IMR-90 (cell line): ENCODE measurements around the gene FAM193A. TPM values are rescaled to one million over a fixed set of nuclear protein-coding genes. Genes with fewer than 3 reads are reported as not detected.

Experiments
- ATAC-seq: fragments of 200-7000 bp; cut with Tn5 transposase; 2 replicates; pipeline ENCODE4 v1.9.1; 2020; ENCODE audit warnings: low read depth, mild to moderate bottlenecking, moderate library complexity
- BruUV-seq: library from RNA; stranded (reverse); fragments of 400-500 nt; replicated peaks from 2 replicates; lab custom pipeline; 2021; lab: Mats Ljungman, UMichigan
- CTCF ChIA-PET: fragments of 300-600 bp; formaldehyde crosslinking; extraction: SDS; loops from one replicate; lab custom pipeline; 2021; ENCODE audit warnings: antibody characterized with exemption; lab: Yijun Ruan, JAX
- POLR2A ChIA-PET: fragments of 300-600 bp; sonication (Branson Sonifier 250); formaldehyde crosslinking; loops from one replicate; lab custom pipeline; 2022; ENCODE audit warnings: antibody characterized with exemption; ENCODE audit not compliant: unreplicated experiment; lab: Charles Lee
- DNase-seq: peaks from one replicate; pipeline ENCODE4 v3.0.0; 2013
- H2AFZ ChIP-seq: replicated peaks from 2 replicates; pipeline ENCODE3; 2013; ENCODE audit warnings: low read length, mild to moderate bottlenecking; ENCODE audit not compliant: poor library complexity
- H2AK5ac ChIP-seq: 2 replicates; pipeline ENCODE4 v1.6.1; 2013; ENCODE audit warnings: low read depth, low read length, inconsistent platforms
- H2AK9ac ChIP-seq: replicated peaks from 2 replicates; pipeline ENCODE3; 2013; ENCODE audit warnings: mild to moderate bottlenecking, low read depth, low read length, moderate library complexity; ENCODE audit not compliant: poor library complexity
- H2BK120ac ChIP-seq: 2 replicates; pipeline ENCODE4 v1.6.1; 2013; ENCODE audit warnings: low read depth, low read length, inconsistent platforms
- H2BK15ac ChIP-seq: 3 replicates; pipeline ENCODE4 v1.6.1; 2013; ENCODE audit warnings: low read depth, low read length, inconsistent platforms
- H2BK20ac ChIP-seq: 2 replicates; pipeline ENCODE4 v1.6.1; 2013; ENCODE audit warnings: low read depth, mild to moderate bottlenecking, inconsistent platforms, low read length, moderate library complexity
- H2BK5ac ChIP-seq: 2 replicates; pipeline ENCODE4 v1.6.1; 2013; ENCODE audit warnings: mild to moderate bottlenecking, low read depth, low read length, inconsistent platforms; ENCODE audit not compliant: poor library complexity, severe bottlenecking
- H3K14ac ChIP-seq: replicated peaks from 2 replicates; pipeline ENCODE4 v1.6.1; 2013; ENCODE audit warnings: low read depth, low read length, inconsistent platforms
- H3K18ac ChIP-seq: 2 replicates; pipeline ENCODE4 v1.6.1; 2013; ENCODE audit warnings: low read depth, low read length, control low read depth
- H3K23ac ChIP-seq: 2 replicates; pipeline ENCODE4 v1.6.1; 2013; ENCODE audit warnings: low read depth, low read length, inconsistent platforms
- H3K27ac ChIP-seq: 2 replicates; pipeline ENCODE4 v1.5.1; 2013; ENCODE audit warnings: mild to moderate bottlenecking, control low read depth, low read length; ENCODE audit not compliant: insufficient read depth
- H3K27me3 ChIP-seq: 2 replicates; pipeline ENCODE4 v1.6.1; 2013; ENCODE audit warnings: low read length; ENCODE audit not compliant: control insufficient read depth, insufficient read depth
- H3K36me3 ChIP-seq: 2 replicates; pipeline ENCODE4 v1.6.1; 2013; ENCODE audit warnings: low read length, mixed read lengths; ENCODE audit not compliant: control insufficient read depth, insufficient read depth
- H3K4ac ChIP-seq: 2 replicates; pipeline ENCODE4 v1.6.1; 2013; ENCODE audit warnings: low read depth, low read length, inconsistent platforms
- H3K4me1 ChIP-seq: 2 replicates; pipeline ENCODE4 v1.6.1; 2013; ENCODE audit warnings: low read length, mixed read lengths; ENCODE audit not compliant: control insufficient read depth, insufficient read depth
- H3K4me2 ChIP-seq: 2 replicates; pipeline ENCODE4 v1.6.1; 2013; ENCODE audit warnings: low read depth, mild to moderate bottlenecking, control low read depth, low read length, moderate library complexity
- H3K4me3 ChIP-seq: 2 replicates; pipeline ENCODE4 v1.5.1; 2013; ENCODE audit warnings: low read depth, mild to moderate bottlenecking, control low read depth, low read length, moderate library complexity; ENCODE audit not compliant: insufficient read depth
- H3K56ac ChIP-seq: 2 replicates; pipeline ENCODE4 v1.6.1; 2013; ENCODE audit warnings: low read length, inconsistent platforms; ENCODE audit not compliant: insufficient read depth; ENCODE audit errors: extremely low read depth
- H3K79me1 ChIP-seq, 2 experiments: 2 replicates each; pipeline ENCODE4 v1.6.1; 2013; ENCODE audit warnings: low read length in 2 of 2, inconsistent platforms in 1 of 2, low read depth in 1 of 2
- H3K9ac ChIP-seq: 2 replicates; pipeline ENCODE4 v1.6.1; 2013; ENCODE audit warnings: low read depth, low read length, control low read depth
- H3K9me1 ChIP-seq: 2 replicates; pipeline ENCODE4 v1.6.1; 2013; ENCODE audit warnings: low read length, inconsistent platforms; ENCODE audit not compliant: insufficient read depth
- H3K9me3 ChIP-seq: 2 replicates; pipeline ENCODE4 v1.6.1; 2013; ENCODE audit warnings: low read length; ENCODE audit not compliant: control insufficient read depth, insufficient read depth
- H4K20me1 ChIP-seq: 2 replicates; pipeline ENCODE4 v1.6.1; 2013; ENCODE audit warnings: low read length, inconsistent platforms; ENCODE audit not compliant: insufficient read depth
- H4K5ac ChIP-seq: 2 replicates; pipeline ENCODE4 v1.6.1; 2013; ENCODE audit warnings: mild to moderate bottlenecking, low read depth, low read length, control low read depth
- H4K8ac ChIP-seq, 2 experiments: 2 replicates each; pipeline ENCODE4 v1.6.1; 2013; ENCODE audit warnings: low read depth in 2 of 2, low read length in 2 of 2, control low read depth in 1 of 2, inconsistent platforms in 1 of 2
- H4K91ac ChIP-seq: 2 replicates; pipeline ENCODE4 v1.6.1; 2013; ENCODE audit warnings: low read depth, low read length, inconsistent platforms; ENCODE audit not compliant: insufficient read depth
- BHLHE40 ChIP-seq: fragments of 150-350 bp; IDR thresholded peaks from 2 replicates; pipeline ENCODE4 v1.6.1; 2016; ENCODE audit warnings: mild to moderate bottlenecking, low read depth, low read length
- CEBPB ChIP-seq: IDR thresholded peaks from 2 replicates; pipeline ENCODE4 v1.6.1; 2012; ENCODE audit warnings: low read depth, low read length, improper control_type of control experiment
- CHD1 ChIP-seq: IDR thresholded peaks from 2 replicates; pipeline ENCODE4 v1.6.1; 2012; ENCODE audit warnings: low read depth, low read length, improper control_type of control experiment
- FOS ChIP-seq: fragments of 150-350 bp; IDR thresholded peaks from 2 replicates; pipeline ENCODE4 v1.6.1; 2016; ENCODE audit warnings: low read depth, low read length
- MAFK ChIP-seq: IDR thresholded peaks from 2 replicates; pipeline ENCODE4 v1.6.1; 2012; ENCODE audit warnings: low read depth, low read length, improper control_type of control experiment
- NFE2L2 ChIP-seq: fragments of 150-350 bp; IDR thresholded peaks from 2 replicates; pipeline ENCODE4 v1.6.1; 2016; ENCODE audit warnings: low read depth, mild to moderate bottlenecking, low read length
- POLR2A ChIP-seq: IDR thresholded peaks from 2 replicates; pipeline ENCODE4 v1.6.1; 2012; ENCODE audit warnings: mild to moderate bottlenecking, low read depth, low read length
- RAD21 ChIP-seq: IDR thresholded peaks from 2 replicates; pipeline ENCODE4 v1.6.1; 2012; ENCODE audit warnings: low read length, improper control_type of control experiment
- RCOR1 ChIP-seq: IDR thresholded peaks from 2 replicates; pipeline ENCODE4 v1.6.1; 2012; ENCODE audit warnings: mild to moderate bottlenecking, low read length, improper control_type of control experiment; ENCODE audit not compliant: insufficient replicate concordance
- RFX5 ChIP-seq: IDR thresholded peaks from 2 replicates; pipeline ENCODE4 v1.8.0; 2012; ENCODE audit warnings: low read depth, mild to moderate bottlenecking, low read length, moderate library complexity
- SMC3 ChIP-seq: fragments of 150-350 bp; IDR thresholded peaks from 2 replicates; pipeline ENCODE4 v1.6.1; 2016; ENCODE audit warnings: low read depth, mild to moderate bottlenecking, antibody characterized with exemption, low read length, moderate library complexity
- WGBS, 2 experiments: methylation state at CpG; one replicate each; pipeline versions ENCODE4 v1.1.5 to v1.1.7; 2013; ENCODE audit warnings: missing lambda C conversion rate in 2 of 2; ENCODE audit not compliant: insufficient read length in 1 of 2; ENCODE audit errors: extremely low coverage in 2 of 2; 5-methylcytosine and 5-hydroxymethylcytosine counted together
- dilution Hi-C: fragments of 300-500 bp; cut with HindIII; formaldehyde crosslinking; loops from one replicate; pipeline ENCODE4 v1.14.3; 2018; ENCODE audit warnings: low sequenced_read_pairs; ENCODE audit not compliant: unreplicated experiment
- in situ Hi-C: fragments of 300-500 bp; cut with MboI; formaldehyde crosslinking; loops from 3 replicates; pipeline ENCODE4 v1.14.3; 2019; ENCODE audit warnings: low sequenced_read_pairs, inconsistent platforms, mixed read lengths
- intact Hi-C: fragments of 100-400 bp; cut with micrococcal nuclease; formaldehyde crosslinking; loops from 2 replicates; pipeline ENCODE4 v1.10.0; 2022
- polyA plus RNA-seq, 3 experiments: library from polyadenylated mRNA; depleted of rRNA; stranded (reverse); fragments of >200 nt; gene quantifications; 2 replicates each; pipeline ENCODE4 v1.2.3, GENCODE V29; 2012; ENCODE audit warnings: low replicate concordance in 1 of 3
- total RNA-seq: library from RNA; depleted of rRNA; stranded (reverse); fragments of >200 nt; gene quantifications from 2 replicates; pipeline ENCODE4 v1.2.3, GENCODE V29; 2012
- TF ChIP-seq, protein P1 (sequence below): conservative IDR thresholded peaks from 2 replicates; pipeline ENCODE4 v1.5.1; 2012; ENCODE audit warnings: mild to moderate bottlenecking, low read depth, low read length, improper control_type of control experiment
- TF ChIP-seq, protein P2 (sequence below): fragments of 150-350 bp; IDR thresholded peaks from 2 replicates; pipeline ENCODE4 v1.6.1; 2016; ENCODE audit warnings: low read depth, mild to moderate bottlenecking, low read length, moderate library complexity, borderline replicate concordance
- TF ChIP-seq, protein P3 (sequence below): fragments of 150-350 bp; IDR thresholded peaks from 2 replicates; pipeline ENCODE4 v1.6.1; 2017; ENCODE audit warnings: mild to moderate bottlenecking, antibody characterized with exemption, low read length, low read depth

Gene FAM193A
- total and polyA plus RNA-seq, 2 of the 4 experiments (the other 2 are of a cell fraction), result 6.8 to 11.0 TPM

- POLR2A ChIA-PET, result no interaction called here
- Histone ChIP-seq H4K8ac (peak overlapping the region; percentile 77 to 79; a peak in 1 of 4 replicates), H3K14ac (peak overlapping the region; percentile 72; the same call in 1 of the 2 replicates), H3K36me3 (peaks cover 2% of the 10 kb centered on the region; the same call in 1 of the 2 replicates), H3K23ac (peak overlapping the region; percentile 67), H3K4me3 (peak overlapping the region; percentile 99), H3K9me3 (no peaks in the 10 kb centered on the region), H2AK5ac (peak overlapping the region; percentile 75), H2BK20ac (no peak overlapping the region), H3K9ac (peak overlapping the region; percentile 91), H2BK15ac (no peak overlapping the region), H2AK9ac (peak overlapping the region; percentile 98), H4K91ac (peak overlapping the region; percentile 34), H3K18ac (peak overlapping the region; percentile 60; the same call in 1 of the 2 replicates), H2BK120ac (no peak overlapping the region), H3K4me2 (peak overlapping the region; percentile 100), H3K27me3 (no peaks in the 10 kb centered on the region), H2AFZ (peak overlapping the region; percentile 58), H3K56ac (0 out of 2 replicates have a peak overlapping the region, but pooled peaks have one; percentile 24), H2BK5ac (peak overlapping the region; percentile 66), H3K4me1 (peaks cover 8% of the 10 kb centered on the region), H3K4ac (peak overlapping the region; percentile 84), H3K79me1 (peaks cover 30 to 53% of the 10 kb centered on the region in 2 experiments), H4K5ac (peak overlapping the region; percentile 68), H3K9me1 (peaks cover 32% of the 10 kb centered on the region), H4K20me1 (peaks cover 27% of the 10 kb centered on the region), H3K27ac (peak overlapping the region; percentile 79)
- 93% methylated on average over 6 of the region's 23 CpGs; no CpG with 5 or more reads in 1 of the 2 experiments for WGBS, 2 experiments
- CTCF ChIA-PET, result no interaction called here
- intact Hi-C loops (no loop called here), in situ Hi-C loops (loop anchor here (25.0 kb wide), 1 partner anchor 282 kb away; no protein-coding TSS in a partner anchor), dilution Hi-C loops (no loop called here)
- no peak for ATAC-seq
- no peak for DNase-seq
- BruUV-seq, result no TSS peak
- no peak for TF ChIP-seq RAD21
- TF ChIP-seq RFX5, result no peak
- no peak for TF ChIP-seq BHLHE40
- no peak for TF ChIP-seq NFE2L2
- no peak for TF ChIP-seq FOS
- TF ChIP-seq, protein P1, sequence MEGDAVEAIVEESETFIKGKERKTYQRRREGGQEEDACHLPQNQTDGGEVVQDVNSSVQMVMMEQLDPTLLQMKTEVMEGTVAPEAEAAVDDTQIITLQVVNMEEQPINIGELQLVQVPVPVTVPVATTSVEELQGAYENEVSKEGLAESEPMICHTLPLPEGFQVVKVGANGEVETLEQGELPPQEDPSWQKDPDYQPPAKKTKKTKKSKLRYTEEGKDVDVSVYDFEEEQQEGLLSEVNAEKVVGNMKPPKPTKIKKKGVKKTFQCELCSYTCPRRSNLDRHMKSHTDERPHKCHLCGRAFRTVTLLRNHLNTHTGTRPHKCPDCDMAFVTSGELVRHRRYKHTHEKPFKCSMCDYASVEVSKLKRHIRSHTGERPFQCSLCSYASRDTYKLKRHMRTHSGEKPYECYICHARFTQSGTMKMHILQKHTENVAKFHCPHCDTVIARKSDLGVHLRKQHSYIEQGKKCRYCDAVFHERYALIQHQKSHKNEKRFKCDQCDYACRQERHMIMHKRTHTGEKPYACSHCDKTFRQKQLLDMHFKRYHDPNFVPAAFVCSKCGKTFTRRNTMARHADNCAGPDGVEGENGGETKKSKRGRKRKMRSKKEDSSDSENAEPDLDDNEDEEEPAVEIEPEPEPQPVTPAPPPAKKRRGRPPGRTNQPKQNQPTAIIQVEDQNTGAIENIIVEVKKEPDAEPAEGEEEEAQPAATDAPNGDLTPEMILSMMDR, result no peak
- TF ChIP-seq, protein P2, sequence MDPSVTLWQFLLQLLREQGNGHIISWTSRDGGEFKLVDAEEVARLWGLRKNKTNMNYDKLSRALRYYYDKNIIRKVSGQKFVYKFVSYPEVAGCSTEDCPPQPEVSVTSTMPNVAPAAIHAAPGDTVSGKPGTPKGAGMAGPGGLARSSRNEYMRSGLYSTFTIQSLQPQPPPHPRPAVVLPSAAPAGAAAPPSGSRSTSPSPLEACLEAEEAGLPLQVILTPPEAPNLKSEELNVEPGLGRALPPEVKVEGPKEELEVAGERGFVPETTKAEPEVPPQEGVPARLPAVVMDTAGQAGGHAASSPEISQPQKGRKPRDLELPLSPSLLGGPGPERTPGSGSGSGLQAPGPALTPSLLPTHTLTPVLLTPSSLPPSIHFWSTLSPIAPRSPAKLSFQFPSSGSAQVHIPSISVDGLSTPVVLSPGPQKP, result no peak
- TF ChIP-seq SMC3, result no peak
- TF ChIP-seq POLR2A, result no peak
- TF ChIP-seq, protein P3, sequence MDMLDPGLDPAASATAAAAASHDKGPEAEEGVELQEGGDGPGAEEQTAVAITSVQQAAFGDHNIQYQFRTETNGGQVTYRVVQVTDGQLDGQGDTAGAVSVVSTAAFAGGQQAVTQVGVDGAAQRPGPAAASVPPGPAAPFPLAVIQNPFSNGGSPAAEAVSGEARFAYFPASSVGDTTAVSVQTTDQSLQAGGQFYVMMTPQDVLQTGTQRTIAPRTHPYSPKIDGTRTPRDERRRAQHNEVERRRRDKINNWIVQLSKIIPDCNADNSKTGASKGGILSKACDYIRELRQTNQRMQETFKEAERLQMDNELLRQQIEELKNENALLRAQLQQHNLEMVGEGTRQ, result no peak
- no peak for TF ChIP-seq MAFK
- TF ChIP-seq CHD1, result no peak
- no peak for TF ChIP-seq RCOR1
- TF ChIP-seq CEBPB, result no peak
Observed at GRCh38 chr4:2754848-2755819, 218.7 kb downstream of the FAM193A start.
